Muscle of arm (tissue), 12 donors: ENCODE measurements around the gene MAK. TPM values are rescaled to one million over a fixed set of nuclear protein-coding genes. Genes with fewer than 3 reads are reported as not detected.
"Not testable (repeated sequence)": the region's sequence is repeated elsewhere in the genome, so short reads cannot be mapped to it uniquely, and the experiment has no call there.

Experiments used
- DNase-seq: peaks from one replicate; pipeline ENCODE4 v3.0.0-alpha.2; 2013
- polyA plus RNA-seq, 12 donors: library from polyadenylated mRNA; unstranded; fragments of 120-200 nt; gene quantifications; one replicate each; pipeline ENCODE4 v1.2.1, GENCODE V29; 2013; ENCODE audit not compliant: insufficient read length in 12 of 12

Gene MAK
- polyA plus RNA-seq, 12 donors, result 0.12 to 1.1 (median 0.48) TPM; not detected in 2

DNA sequence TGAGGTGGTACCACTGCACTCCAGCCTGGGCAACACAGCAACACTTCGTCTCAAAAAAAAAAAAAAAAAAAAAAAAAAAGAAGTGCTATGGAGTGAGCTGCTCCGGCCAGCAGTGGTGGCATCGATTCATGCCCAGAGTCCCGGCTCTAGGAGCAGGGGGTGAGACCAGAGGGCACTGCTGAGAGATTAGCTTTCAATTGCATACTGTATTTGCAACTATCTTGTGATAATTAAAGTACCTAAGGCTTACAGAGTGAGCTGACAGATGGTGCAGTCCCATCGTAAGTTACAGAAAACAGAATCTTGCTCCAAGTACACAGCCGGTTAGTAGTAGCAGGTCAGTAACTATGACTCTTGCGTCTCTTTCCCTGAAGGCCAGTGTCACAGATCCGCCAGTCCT is 59.3 kb downstream of the MAK start:
- DNase-seq, result no peak

DNA sequence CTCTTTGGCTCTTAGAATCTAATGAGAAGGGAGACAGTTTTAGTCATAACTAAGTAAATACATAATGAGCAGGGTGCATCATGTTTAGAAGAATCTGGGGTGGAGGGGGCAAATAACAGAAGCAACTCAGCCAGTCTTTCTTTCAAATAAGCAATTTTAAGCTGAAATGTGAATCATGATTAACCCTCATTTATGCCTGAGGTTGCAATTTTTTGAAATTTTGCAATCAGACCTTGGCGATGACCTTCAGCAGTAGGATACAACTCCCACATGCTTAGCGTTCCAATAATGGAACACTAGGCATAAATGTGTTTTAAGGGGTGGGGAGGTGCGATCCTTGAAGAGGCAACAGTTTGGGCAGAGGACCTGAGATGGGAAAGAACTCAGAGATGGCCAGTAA is 60.1 kb downstream of the MAK start:
- DNase-seq, result no peak

DNA sequence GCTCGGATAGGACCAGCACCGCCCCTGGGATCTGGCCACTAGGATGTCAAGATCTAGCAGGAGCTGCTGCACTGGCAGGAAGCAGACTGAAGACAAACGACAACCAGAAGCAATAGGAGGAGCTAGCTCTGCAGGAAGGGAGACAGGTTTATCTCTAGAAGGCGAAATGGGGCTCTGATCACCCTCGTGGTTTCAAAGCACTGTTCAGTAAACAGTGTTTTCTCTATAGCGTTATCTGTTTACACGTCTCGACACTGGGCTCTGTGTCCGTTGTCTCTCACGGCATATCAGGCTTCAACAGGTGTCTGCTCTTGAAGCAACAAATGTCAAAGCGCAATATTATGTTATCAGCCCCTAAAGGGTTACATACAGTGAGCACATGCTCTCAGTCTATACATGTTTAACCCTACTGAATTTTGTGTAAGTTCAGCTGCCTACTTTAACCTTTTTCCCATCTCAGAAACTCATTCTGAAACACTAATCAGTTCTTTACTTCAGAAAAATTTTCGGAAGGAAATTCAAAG is 66.9 kb downstream of the MAK start:
- no peak for DNase-seq

DNA sequence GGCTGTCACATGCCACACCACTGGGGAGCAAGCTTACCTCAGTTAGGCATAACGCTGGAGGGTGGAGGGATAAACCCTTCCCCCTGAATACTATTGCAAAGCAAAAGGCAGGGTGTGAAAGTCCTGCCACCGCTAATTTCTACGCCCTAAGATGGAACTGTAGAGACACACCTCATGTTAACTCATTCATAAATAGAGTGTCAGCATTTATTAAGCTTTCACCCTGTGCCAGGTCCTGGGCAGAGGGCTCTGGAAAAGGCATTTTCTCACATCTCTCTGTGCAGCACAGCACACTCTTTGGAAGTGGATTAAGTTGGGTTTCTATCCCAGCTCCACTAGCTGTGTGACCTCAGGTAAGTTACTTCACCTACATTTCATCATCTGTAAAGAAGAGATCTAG is 68.9 kb downstream of the MAK start:
- no peak for DNase-seq

DNA sequence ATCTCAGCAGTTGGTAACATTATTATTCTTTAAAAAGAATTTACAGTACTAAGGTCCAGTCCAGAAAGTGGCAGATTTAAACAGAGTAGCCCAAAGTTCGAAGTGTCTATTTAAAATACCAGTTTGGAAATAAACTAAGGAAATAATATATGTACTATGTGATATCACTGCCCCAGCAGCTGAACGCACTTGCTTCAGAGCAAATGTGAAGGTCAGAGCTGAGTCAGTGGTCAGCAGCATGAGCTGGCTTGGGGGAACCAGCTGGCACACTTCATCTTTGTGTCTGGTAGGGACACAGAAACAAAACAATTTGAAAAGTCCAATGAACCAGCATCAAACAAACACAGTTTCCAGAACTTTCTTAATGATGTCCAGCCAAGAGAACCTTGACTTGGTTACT is 75.3 kb downstream of the MAK start:
- no peak for DNase-seq

DNA sequence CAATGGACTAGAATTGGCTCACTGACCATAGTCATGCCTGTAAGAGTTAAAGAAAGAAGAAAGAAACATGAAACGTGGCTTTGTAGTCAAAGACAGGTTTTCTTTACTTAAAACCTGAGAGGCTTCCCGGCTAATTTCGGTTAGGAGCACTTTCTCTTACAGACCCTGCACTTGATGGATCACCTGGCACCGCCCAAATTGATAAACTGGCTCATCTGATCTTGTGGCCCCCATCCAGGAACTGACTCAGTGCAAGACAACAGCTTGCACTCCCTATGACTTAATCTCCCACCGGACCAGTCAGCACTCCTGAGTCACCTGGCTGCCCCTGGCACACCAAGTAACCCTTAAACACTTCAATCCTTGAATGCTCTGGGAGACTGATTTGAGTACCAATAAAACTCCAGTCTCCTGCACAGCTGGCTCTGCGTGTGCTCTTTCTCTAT is 78.4 kb downstream of the MAK start:
- DNase-seq, result no peak

DNA sequence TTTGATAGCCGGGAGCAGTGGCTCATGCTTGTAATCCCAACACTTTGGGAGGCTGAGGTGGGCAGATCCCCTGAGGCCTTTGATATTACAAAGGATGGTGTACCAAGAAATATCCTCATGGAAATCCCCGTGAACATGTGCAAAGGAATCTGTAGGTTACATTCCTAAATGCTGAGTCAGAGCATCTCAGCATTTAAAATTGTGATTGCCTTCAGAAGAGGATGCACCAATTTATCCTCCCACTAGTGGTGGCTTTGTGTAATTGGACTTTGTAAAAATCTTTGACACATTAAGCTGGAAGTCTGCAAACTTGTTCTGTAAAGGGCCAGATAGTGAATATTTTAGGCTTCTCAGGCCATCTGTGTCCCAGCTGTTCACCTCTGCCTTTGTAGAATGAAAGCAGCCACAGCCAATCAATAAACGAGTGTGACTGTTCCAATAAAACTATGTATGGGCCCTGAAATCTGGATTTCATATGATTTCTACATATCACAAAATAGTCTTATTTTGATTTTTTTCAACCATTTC is 79.0 kb downstream of the MAK start:
- peak; percentile 7 for DNase-seq

DNA sequence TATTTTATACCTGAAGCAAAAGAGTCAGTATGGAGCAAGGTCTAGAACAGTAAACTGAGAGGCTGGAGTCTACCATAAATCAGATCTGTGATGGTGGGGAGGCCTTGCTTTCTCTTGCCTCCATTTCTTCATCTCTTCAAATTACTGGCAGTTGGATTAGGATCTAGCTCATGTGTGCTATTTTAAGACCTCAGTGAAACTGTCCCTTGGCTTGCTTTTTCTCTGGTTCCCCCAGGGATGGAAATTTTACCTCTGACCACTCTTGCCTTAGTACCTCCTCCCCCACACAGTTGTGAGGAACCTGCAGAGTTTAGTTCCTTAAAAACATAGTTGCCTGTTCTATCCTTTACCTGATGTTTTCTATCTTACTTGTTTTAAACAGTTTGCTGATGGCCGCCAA is 82.3 kb downstream of the MAK start:
- no peak for DNase-seq

DNA sequence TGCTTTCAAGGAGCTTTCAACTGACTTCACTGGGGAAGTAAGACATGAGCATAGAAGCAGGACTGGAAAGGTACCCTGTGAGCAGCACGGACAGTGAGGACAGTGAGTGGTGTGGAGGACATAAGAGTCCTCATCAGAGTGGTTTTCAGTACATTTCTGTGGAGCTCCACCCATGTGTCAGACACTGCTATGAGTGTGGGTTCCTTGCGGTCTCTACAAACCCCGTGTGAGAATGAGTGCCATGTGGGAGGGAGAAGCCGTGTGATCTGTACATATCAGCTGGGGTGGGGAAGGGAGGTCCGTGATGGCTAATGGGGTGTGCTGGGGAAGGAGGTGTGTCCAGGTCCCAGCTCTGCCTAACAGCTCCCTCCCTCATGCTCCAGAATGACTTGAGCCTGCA is 86.6 kb downstream of the MAK start:
- not testable (repeated sequence) for DNase-seq

DNA sequence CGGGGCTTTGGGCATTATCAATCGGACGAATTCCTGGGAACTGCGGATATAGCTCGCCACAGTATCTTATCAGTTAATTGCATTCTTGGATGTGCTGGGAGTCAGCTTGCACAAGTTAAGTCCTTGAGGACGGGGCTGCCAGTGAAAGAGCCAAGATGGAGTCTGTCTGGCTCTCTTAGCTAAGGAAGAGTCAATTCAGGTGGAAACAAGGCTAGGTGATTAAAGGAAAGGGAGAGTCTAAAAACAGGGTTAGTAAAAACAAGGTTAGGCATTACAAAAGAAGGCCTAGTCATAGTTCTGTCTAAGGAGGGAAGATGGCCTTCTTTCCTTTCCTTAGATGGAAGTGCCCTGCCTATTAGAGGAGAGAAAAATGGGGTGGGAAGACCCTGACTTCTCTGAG is 87.8 kb downstream of the MAK start:
- DNase-seq, result not testable (repeated sequence)

DNA sequence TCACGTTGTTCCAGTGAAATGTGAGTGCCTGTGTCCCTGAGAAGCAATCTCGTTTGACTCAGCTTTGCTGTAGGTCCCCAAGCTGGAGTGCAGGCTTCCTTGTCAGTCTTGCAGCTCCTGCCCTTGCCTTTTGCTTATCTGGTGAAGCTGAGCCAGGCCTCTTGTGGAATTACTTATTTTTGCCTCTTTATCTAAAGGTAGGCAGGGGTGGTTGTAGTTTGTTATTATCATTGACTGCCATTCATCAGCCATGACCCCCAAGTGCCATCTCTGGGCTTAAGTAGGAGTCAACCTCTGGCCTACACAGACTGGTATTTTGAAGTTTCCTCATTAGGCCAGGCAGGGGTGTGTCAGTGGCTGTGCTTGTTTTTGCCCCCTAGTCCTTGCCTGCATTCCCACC is 88.6 kb downstream of the MAK start:
- no peak for DNase-seq

DNA sequence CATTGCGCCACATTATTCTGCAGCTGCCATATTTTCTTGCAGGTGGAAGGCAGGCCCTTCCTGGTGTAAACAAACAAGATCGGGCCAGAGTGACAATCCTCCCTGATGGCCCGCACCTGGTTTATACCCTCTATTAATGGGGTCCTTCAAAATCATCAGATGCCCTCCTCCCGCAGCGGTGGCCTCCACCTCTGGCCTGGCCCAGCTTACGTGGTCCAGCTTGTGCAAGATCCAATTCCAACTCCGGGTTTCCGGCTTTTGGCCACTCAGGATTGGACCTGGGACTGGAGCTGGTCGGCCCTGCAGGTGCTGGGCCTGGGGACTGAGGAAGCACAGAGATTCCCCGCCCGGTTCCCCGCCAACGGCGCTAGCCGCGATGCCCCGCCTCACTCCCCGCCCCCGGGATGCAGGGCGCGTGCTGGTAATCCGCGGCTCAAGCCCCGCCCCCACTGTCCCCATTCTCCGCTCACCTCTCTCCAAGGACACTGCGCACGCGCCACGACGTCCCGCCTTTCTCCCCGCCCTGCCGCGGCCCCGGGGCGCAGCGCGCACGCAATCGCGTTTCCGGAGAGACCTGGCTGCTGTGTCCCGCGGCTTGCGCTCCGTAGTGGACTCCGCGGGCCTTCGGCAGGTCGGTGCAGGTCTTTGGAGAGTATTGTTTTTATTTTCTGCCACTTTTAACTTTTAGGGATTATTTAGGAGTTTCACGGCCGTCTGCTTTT is 90.9 kb downstream of the MAK start, which contains the start of gene TMEM14B:
Gene TMEM14B (plus strand): TSS at position 555 of the 722 bp plus-strand sequence. CDS start 1,441 bp downstream, outside the sequence.
- DNase-seq, result peak; percentile 99

DNA sequence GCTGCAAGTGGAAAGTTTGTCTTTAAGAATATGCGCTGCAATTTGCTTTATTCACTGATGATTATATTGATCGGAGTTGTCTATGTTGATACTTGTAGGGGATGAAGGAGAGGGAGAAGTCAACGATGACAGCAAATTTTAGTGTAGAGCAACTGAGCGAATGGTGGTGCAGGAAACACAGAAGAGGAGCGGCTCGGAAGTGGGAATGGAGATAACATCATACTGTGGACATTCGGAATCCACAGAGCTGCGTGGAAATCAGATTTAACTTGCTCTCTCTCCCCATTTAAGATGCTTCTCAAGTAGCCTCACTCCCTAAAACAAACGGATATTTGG is 91.5 kb downstream of the MAK start:
- DNase-seq, result no peak

DNA sequence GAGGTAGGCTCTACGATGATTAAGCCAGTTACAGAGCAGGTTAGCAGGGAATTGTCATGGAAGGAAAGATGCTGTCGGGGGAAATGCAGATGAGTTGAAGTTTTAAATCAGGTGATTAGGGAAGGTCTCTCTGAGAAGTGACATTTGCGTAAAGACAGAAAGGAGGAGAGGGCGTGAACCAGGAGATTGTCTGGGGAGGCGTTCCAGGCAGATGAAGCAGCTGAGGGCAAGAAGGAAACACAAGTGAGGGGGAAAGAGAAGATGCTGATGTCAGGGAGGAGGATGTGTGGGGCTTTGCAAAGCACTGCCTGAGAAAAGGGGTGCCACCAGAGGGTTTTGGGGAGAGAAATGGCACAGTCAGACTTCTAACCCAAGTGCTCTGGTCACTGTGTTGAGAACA is 93.2 kb downstream of the MAK start:
- DNase-seq, result no peak

DNA sequence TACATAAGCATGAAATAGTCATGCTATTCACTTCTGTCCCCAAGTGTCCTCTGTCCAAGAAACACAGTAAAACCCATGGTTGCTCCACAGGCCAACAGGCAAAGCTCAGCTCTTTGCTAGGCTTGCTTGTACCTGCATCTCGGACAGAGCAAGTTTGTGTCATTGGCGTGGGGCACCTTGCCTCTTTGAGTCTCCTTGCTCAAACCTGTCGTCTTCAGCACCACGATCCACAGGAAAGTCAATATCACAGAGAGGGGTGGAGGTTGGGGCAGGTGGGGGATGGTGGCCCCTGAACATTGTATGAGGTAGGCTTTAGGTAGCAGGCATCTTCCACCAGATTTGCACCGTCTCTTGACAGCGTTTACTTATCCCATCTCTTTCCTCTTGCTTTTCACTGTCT is 94.8 kb downstream of the MAK start:
- DNase-seq, result no peak

DNA sequence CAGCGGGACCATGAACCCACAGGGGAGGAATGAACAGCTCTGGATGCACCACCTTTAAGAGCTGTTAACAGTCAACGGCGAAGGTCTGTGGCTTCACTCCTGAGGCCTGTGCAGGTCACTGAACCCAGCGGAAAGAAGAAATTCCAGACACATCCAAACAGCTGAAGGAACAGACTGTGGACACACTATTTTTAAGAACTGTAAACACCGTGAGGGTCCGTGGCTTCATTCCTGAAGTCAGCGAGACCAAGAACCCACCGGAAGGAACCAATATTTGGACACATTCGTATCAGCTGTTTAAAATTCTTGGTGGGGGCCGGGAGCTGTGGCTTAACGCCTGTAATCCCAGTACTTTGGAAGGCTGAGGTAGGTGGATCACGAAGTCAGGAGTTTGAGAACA is 96.1 kb downstream of the MAK start:
- no peak for DNase-seq

DNA sequence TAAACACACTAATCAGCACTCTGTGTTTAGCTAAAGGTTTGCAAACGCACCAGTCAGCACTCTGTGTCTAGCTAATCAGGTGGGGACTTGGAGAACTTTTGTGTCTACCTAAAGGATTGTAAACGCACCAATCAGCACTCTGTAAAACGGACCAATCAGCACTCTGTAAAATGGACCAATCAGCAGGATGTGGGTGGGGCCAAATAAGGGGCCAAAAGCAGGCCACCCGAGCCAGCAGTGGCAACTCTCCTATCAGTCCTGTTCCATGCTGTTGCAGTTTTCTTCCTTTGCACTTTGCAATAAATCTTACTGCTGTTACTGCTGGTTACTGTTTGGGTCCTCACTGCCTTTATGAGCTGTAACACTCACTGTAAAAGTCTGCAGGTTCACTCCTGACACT is 96.7 kb downstream of the MAK start:
- DNase-seq, result not testable (repeated sequence)

DNA sequence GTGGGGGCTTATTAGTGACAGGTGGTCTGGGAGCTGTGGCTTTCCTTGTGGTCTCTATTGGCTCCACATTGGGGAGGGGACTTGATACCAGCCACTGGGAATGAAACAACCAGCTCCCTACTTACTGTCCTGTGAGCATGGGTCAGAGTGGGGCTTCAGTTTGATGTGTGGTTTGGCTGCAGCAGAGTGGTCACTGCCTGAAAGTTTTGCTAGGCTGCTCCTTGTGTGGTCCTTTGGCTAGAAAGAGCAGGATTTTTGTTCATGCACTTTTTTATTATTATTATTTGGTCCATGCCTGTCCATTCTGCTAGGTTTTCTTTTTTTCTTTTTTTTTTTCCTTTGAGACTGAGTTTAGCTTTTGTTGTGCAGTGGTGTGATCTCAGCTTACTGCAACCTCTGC is 98.3 kb downstream of the MAK start:
- no peak for DNase-seq

DNA sequence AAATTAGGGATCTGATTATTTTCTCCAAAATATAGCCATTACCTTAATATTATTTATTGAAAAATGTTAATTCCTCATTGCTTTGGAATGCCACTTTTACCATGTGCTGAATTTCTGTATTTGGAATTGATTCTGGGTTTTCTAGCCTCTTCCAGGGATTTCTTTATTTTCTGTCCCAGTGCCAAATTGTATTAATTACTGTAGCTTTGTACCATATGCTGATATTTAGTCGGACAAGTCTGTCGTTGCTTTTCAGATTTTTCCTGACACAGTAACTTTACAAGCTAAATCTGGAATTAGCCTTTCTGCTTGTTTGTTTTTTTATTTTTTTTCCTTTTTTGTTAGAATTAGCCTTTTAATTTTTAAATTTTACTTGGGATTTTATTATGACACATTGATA is 101.6 kb downstream of the MAK start:
- DNase-seq, result no peak

DNA sequence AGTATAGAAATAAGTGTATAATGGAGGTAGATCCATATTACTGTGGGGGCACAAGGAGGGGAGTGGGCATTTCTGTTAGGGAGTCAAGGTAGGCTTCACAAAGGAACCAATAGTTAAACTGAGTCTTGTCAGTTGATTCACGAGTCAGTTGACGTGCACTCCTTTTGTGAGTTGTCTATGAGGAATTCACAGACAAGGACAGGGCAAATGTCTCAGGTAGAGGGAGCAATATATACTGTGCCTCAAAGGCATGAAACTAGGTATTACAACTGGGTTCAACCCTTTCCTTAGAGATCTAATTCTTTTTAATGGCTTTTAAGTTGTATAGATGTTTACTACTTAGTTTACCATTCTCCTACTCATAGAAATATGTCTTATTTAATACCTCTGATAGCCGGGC is 104.5 kb downstream of the MAK start:
- DNase-seq, result no peak

DNA sequence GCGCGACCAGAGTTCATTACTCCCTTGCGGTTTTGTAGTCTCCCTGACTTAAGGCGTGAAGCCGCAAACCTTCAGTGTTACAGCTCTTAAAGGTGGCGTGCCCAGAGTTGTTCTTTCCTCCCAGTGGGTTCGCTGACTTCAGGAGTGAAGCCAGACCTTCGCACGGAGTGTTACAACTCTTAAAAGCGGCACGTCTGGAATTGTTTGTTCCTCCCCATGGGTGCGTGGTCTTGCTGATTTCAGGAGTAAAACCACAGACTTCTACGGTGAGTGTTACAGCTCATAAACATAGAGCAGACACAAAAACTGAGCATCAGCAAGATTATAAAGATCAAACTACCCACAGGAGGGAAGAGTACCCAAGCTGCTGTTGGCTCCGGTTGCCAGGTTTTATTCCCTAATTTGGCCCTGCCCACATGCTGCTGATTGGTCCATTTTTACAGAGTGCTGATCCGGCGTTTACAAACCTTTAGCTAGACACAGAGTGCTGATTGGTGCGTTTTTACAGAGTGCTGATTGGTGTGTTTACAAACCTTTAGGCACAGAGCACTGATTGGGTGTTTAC is 105.1 kb downstream of the MAK start:
- DNase-seq, result no peak

DNA sequence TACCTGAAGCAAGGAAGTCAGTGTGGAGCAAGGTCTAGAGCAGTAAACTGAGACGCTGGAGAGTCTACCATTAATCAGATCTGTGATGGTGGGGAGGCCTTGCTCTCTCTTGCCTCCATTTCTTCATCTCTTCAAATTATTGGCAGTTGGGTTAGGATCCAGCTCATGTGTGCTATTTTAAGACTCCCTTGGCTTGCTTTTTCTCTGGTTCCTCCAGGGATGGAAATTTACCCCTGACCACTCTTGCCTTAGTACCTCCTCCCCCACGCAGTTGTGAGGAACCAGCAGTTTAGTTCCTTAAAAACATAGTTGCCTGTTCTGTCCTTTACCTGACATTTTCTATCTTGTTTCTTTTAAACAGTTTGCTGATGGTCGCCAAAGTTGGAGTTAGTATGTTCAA is 108.1 kb downstream of the MAK start:
- DNase-seq, result no peak

DNA sequence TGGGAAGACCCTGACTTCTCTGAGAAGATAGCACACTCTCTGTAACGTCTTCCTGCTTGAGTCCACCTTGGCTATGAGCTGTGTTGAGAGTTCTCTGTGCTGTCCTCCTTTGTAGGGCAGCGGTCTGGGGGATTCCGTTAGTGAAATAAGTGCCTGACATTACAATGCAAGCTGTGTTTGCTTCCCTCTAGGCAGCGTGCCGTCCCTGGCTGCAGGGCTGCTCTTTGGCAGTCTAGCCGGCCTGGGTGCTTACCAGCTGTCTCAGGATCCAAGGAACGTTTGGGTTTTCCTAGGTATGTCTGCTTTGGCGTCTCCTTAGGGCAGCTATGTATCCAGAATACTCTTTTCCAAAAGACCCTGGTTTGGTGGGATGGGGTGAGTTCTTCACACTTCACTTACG is 112.6 kb downstream of the MAK start:
- DNase-seq, result no peak

DNA sequence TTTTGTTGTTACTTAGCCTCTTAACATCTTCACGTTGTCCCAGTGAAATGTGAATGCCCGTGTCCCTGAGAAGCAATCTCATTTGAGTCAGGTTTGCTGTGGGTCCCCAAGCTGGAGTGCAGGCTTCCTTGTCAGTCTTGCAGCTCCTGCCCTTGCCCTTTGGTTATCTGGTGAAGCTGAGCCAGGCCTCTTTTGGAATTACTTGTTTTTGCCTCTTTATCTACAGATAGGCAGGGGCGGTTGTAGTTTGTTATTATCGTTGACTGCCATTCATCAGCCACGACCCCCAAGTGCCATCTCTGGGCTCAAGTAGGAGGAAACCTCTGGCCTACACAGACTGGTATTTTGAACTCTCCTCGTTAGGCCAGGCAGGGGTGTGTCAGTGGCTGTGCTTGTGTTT is 113.3 kb downstream of the MAK start:
- no peak for DNase-seq
